COR-L47 (cell line): ENCODE measurements around the gene EXOC3.

Experiments
- DNase-seq: peaks from one replicate; lab custom pipeline; 2025; lab: John Stamatoyannopoulos, UW

Gene EXOC3

DNA sequence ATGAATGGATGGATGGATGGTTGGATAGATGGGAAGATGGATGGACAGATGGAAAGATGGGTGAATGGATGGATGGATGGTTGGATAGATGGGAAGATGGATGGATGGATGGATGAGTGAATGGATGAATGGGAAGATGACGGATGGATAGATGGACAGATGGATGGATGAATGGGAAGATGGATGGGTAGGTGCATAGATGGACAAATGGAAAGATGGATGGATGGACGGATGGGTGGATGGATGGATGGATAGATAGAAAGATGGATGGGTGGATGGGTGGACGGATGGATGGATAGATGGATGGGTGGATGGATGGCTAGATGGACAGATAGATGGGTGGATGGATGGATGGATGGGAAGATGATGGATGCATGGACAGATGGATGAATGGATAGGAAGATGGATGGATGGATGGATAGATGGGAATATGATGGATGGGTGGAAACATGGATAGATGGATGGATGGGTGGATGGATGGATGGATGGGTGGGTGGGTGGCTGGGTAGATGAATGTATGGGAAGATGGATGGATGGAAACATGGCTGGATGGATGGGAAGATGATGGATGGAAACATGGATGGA is 16.5 kb upstream of the EXOC3 start:
- no peak for DNase-seq

DNA sequence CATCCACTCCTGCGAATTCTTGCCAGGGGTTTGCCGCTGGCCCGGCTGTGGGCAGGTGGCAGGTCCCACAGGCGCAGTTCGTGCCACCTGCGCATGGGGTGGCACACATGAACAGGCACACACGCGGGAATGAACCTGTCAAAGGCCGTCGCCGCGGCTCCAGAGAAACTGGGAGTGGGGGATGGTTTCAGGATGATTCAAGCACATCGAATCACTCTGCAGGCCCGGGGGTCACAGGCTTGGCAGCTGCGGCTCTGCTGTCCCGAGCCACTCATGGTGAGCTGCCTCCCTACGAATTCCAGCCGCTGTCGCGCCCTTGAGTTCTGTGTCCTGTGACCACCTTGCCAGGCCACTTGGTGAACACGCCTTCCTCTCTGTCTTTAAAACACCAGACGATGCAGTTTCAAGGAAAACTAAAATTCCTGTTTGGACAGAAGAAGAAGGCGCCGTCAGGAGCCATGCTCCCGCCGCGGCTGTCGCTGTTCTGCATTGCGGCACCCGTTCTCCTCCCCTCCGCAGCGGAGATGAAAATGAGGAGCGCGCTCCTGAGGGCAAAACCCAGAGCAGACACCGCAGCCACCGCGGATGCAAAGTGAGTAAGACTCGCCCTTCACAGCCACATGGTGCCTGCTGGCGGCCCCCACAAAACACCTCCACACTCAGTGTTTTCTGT is 15.4 kb upstream of the EXOC3 start:
- DNase-seq = no peak

DNA sequence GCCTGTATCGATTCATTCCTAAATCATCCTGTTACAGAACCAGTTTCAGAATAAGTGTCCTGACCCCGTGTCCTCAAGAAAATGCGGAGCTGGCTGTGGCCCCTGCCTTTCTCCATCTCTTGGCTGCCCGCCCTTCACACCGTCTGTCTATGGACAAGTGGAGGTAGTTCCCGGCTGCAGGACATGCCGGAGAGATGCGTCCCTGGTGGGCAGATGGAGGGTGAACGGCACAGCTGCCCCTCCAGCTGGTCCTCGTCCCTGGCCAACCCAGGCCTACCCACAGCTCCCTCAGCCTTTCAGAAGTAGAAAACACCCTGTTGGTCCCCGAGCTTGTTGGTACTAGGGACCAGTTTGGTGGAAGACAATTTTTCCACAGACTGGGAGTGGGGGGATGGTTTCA is 14.8 kb upstream of the EXOC3 start:
- no peak for DNase-seq

DNA sequence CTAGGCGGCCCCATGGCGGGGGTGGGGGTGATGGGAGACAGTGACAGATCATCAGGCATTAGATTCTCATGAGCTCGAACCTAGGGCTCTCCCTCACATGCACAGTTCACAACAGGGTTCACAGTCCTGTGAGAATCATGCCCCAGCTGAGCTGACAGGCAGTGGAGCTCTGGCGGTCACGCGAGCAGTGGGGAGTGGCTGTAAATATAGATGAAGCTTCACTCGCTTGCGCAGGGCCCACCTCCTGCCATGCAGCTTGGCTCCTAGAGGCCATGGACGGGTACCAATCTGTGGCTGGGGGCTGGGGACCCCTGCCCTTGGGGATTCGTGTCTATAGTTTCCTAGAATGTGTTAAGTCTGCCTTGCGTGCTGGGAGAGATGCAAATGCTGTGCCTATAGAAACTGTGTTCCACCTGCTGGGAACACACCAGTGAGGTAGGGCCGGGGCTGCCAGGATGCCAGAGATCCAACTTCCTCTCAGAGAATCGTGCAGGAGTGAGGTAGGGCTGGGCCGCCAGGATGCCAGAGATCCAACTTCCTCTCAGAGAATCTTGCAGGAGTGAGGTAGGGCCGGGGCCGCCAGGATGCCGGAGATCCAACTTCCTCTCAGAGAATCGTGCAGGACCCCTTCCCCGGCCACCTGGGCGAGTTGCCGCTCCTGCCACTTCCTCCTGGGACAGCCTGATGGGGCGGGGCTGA is 14.1 kb upstream of the EXOC3 start:
- no peak for DNase-seq

DNA sequence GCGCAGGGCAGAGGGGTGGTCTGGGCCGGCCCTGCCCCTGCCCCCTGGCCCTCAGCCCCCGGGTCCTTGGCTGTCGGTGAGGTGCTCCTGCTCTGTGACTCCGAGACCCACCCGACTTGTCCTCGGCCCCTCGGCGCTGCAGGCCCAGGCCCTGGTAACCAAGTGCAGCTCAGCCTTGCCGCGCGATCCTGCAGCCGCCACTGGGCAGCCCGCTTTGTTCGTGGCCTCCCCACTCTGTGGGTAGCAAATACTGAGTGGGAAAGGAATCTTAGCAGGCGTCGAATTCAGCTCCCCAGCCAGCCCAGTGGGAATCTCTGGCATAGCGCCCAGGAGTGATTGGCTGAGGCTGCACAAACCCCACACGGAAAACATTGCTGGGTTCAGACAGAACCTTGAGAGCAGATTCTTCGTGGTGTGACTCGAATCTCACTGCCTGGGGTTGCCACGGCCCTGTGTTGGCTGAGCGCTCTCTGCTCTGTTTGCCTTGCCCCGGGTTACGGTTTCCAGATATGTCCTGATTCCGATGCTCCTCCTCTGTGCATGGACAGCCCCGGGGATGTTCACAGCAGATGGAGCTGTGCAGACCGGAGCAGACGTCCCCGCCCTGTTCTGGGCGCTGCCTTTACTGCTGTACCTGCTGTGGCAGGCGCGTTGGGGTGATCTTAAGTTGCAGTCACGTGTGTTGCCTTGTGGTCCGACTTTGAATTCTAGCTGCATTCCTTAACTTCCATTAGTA is 13.4 kb upstream of the EXOC3 start:
- peak; percentile 60 for DNase-seq

DNA sequence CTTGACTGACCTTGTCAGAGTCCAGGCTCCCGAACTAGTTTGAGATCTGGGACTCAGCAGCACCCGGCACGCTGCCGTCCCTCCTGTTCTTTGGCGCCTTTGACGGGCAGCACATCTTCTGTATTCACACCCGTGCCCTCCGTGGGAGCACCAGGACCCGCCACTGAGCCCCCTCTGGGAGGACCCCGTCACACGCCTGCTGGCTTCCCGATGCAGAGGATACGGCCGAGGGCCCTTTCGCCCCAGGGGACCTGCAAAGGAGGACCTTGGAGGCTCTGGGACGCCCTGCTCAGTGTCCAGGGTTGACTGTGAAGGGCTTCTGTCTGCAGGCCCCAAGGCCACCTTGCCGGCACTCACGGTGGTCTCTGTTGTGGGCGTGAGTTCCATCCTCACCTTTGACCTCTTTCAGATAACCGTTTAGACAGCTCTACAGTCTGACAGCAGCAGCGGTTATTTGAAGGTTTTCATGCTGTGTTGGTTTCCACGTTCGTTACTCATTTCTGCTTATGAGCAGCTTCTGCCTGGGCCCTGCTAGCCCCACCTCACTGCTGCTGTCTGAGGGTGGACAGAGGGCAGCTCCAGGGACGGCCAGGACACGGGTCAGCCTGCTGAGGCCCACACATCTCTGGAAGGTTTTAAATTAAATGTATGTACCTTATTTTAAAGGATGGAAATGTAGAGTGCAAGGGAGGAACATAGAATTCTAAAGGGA is 12.6 kb upstream of the EXOC3 start:
- DNase-seq = no peak

DNA sequence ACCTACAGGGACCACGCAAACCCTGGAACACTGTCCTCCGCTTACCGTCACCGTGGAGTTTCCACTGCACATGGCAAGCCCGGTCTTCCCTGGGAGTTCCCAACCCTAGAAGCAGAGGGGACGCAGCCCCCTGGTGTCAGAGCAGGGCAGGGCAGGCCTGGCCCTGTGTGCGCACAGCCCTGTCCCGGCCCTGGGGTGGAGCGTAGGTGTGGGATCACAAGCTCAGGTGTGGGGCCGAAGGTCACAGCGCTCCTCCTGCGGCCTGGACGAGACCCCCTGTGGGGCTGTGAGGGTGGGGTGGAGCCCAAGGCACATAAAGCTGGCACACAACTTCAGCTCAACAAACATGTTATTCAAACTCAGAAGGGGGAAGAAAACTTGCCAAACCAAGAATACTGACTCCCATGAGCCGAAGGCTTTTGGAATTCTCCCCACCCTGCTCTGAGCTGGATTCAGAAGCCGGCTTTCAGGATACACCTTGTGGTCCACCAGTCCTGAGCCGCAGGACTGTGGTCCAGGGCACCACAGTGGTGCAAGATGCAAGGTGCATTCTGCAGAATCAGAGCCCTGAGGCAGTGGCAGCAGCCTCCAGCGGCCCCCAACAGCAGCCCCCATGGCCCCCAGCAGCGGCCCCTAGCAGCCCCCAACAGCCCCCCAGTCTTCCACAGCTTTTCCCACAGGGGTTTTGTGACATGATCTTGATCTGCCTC is 11.8 kb upstream of the EXOC3 start:
- DNase-seq = peak; percentile 55

DNA sequence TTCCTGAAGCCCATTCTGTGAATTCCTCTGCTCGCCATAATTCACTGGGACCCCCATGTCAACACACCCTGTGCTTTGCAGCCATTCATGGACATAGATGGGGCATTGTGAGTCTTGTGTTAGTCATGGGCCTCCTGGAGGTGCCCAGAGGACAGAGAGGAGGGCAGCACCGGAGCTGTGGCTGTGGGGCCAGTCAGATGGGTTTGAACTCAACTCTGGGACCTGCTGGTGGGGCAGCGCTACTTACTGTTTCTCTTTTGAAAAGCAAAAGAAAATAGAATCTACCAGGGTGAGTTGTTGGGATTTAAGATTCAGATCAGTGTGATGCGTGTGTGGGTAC is 11.3 kb upstream of the EXOC3 start:
- no peak for DNase-seq

DNA sequence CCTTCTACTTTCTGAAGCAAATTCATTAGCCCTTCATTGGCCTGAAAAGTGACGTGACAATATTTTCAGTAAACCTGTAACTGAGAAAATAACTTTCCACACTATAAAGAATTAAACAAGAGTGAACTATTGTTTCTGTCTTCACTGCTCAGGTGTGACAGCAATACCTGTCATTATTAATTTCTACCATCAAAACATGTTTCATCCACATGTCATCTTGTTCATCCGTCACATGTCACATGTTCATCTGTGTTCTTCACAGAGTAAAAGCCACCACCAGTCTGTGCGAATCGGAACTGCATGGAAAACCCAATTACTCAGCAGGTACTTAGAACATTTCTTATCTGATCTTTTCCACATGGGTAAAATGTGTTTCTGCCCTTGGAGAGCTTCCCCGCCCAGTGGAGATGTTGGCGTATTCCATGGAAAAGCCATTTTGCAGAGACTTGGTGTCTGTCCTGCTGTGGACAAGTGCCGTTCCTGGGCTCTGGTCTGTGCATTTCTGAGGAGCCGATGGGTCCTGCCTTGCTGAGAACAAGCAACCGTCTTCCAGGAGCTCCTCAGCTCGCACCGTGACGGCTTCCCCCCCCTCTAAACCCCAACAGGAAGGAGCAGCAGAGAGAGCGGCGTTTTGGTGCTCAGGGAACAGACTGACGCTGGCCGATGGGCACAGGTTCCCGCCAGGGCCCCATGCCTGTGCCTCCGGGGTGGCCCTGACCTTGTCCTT is 10.6 kb upstream of the EXOC3 start:
- DNase-seq = no peak

DNA sequence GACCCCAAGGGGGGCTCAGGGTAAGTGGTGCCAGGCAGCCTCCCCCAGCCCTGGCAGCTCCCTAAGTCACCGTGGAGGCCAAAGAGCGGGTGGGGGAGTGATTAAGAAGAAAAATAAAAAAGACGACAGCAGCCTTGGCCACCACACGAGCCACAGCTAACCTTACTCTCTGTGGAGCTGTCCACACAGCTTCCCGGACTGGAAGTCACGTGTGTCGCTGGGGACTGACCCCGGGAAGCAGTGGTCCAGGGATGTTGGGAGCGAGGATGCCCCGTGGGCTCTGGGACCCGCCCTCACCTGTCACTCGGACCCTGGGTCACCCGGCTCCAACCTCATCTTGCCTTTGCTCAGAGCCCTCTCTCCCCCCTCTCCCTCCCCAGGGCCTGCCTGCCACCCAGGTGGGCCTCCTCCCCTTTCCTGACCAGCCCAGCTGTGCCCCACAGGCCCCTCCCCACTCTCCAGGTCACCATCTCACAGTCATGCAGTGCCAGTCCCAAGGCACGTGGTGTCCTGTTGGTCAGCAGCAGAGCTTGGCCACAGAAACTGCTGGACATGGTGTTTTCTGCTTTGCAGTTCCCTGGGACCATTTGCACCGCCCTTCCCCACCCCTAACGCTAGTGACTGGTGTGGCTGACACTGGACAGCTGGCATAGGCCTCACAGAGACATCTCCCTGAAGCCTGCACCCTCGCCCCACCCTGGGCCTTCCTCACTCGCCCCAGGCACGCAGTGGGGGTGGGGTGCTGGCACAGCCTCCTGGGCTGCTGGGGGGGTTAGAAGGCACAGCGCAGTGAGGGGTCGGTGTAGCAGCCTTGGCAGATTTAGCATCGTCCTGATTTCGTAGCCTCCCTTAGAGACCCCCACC is 9.8 kb upstream of the EXOC3 start:
- DNase-seq = no peak

DNA sequence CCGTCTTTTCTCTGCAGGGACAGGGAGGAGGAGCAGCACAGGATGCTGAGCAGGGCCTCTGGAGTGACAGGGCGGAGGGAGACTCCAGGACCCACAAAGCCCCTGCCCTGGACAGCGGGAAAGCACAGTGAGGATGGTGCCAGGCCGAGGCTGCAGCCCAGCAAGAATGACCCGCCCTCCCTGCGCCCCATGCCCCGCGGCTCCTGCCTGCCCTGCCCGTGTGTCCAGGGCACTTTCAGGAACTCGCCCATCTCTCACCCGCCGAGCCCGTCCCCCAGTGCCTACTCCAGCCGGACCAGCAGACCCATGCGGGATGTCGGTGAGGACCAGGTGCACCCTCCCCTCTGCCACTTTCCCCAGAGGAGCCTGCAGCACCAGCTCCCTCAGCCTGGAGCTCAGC is 9.1 kb upstream of the EXOC3 start:
- DNase-seq = no peak

DNA sequence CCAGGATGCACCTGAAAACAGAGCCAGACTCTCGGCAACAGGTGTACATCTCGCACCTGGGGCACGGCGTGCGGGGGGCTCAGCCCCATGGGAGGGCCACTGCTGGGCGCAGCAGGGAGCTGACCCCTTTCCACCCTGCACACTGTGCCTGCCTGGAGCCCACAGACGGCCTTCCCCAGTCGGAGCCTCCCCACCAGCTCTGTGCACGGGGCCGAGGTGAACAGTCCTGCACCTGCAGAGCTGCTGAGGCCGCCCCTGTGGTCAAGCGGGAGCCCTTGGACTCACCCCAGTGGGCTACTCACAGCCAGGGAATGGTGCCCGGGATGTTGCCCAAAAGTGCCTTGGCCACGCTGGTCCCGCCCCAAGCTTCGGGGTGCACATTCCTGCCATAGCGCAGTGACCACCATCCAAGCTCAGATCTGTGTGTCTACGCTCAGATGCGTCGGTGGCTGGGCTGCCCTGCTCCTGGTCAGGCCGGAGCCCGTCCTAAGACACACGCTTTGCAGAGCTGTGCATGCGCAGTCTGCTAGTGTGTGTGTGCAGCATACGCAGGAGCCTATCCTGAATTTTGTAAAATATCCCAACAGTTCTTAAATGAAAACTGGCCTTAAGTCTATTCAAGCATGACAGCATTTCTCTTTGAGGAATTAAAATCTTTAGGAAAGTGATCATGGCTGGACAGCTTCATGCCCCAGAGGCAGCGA is 8.4 kb upstream of the EXOC3 start:
- DNase-seq = no peak

DNA sequence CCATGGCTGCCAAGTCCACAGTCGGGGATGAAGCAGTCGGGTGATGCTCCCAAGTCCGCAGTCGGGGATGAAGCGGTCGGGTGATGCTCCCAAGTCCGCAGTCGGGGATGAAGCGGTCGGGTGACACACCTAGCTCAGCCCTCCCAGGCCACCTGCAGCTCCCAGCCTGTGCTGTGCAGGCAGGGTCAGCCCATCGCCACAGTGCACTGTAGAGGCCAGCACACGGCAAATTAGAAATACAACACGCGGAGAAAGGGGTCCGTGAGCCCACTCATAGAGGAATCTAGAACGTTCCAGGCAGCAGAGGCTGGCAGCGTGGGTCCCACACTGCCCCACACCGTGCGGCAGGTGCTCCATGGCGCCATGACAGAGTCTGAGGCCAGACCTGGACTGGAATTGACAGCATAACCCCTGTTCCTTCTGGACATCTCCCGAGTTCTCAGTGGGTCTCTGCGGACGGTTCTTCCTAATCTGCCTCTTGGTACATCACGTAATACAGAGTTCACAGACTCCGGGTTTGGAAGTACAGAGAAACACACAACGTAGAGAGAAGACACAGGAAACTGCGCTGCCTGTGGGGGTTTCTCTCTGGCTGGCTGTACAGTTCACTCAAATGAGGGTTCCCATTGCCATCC is 7.7 kb upstream of the EXOC3 start:
- DNase-seq = no peak

DNA sequence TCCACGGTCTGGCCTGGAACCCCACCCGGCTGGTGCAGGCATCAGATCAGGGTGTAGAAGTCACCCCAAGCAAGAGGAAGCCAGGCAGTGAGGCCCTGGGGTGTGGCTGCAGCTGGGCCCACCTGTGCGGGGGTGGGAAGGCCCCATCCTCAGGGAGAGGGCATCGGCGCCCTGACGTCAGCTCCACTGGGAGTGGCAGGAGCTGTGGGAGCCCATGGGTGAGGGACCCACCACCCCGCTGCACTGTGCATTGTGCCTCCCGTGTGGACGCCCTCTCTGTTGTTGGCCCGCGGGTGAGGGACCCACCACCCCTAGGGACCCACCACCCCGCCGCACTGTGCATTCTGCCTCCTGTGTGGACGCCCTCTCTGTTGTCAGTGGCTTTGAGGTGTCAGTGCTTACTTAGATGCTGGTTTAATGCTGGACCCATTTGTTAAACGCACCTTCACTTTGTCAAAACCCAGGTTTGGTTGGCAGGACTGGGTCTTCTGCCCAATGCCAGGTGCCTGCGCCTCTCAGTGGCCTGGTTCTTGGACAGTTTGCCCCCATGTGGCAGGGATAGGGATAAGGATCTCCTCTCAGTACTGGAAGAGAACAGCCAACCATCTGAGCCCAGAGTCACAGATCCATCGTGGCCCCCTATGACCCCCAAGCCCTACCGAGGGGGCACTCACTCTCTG is 6.9 kb upstream of the EXOC3 start:
- peak; percentile 32 for DNase-seq

DNA sequence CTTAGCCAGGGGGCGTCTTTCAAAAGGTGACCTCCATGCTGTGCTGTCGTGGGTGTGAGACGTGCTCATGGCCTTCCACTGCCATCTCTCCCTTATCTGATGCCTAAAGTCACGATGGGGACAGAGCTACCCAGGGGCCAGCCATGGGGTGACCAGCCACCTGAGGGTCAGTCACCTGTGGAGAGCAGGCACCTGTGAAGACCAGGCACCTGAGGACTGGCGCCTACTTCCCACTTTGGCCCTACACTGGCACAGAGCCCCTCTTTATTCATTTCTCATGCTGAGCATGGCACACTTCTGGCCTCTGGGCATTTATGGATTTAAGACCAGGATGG is 6.4 kb upstream of the EXOC3 start:
- no peak for DNase-seq

DNA sequence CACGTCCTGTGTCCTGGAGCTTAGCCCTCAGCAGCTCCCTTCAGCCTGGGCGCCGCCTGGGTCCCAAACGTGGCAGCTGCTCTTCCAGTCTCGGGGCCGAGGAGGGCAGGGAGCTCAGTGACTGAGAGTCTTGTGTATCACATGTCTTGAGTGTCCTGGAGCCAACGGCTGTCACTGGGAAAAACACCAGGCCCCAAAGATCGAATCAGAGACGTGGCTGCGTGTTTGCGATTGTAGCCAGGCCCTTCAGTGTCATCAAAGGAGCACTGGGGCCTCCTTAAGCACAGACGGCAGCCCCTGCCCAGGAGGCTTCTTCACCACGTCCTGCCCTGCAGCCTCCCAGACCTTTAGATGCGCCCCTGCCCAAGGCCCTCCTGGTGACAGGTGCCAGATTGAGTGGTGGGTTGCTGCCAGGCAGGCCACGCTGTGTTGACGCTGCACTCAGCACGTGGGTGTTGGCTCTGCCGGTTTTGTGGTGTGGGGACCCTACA is 5.7 kb upstream of the EXOC3 start:
- DNase-seq = no peak

DNA sequence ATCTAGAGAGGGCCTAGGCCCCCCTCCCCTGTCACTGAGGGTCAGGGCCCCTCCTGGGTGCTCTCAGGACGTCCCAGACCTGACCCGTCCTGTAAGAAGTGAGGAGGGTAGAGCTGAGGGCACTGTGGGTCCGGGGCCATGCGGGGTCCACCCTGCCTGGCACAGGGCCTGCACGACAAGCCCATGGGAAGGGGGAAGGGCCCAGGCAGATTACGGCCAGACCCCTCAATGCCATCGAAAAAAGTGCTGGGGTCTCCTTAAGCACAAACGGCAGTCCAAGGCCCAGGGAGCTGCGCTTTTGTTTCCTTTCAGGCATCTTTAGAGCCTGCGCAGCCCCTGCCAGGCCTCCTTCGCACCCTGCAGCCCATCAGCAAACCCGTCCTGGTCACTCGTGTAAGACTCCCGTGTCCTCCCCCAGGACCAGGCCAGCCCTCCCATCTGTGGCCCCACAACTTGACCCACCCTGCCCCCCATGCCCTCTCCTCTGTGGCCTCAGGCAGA is 4.4 kb upstream of the EXOC3 start:
- DNase-seq = no peak

DNA sequence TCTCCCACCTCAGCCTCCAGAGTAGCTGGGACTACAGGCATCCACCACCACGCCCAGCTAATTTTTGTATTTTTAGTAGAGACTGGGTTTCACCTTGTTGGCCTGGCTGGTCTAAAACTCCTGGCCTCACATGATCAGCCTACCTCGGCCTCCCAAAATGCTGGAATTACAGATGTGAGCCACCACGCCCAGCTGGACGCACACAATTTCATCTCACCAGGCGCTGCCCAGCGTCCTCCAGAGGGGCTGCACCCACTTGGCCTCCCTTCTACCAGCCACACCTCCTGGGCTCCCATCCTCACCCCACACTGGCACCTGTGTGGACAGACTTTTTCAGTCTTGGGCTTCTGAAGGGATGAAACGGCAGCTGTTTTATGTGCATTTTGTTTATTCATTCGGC is 3.8 kb upstream of the EXOC3 start:
- no peak for DNase-seq
